PFSK-1 (cell line): ENCODE results near the gene GNAS.

Experiments used
- FOXP2 ChIP-seq: optimal IDR thresholded peaks from 2 replicates; pipeline ENCODE3; 2011; ENCODE audit warnings: borderline replicate concordance, control low read depth, inconsistent platforms; ENCODE audit not compliant: insufficient read depth; ENCODE audit errors: extremely low read length, extremely low read depth
- POLR2AphosphoS5 ChIP-seq: IDR thresholded peaks from 2 replicates; pipeline ENCODE4 v1.6.1; 2012; ENCODE audit warnings: low read depth, mild to moderate bottlenecking, control low read depth, low read length, moderate library complexity
- TAF1 ChIP-seq: IDR thresholded peaks from 2 replicates; pipeline ENCODE4 v1.6.1; 2012; ENCODE audit warnings: low read length, control low read depth, borderline replicate concordance; ENCODE audit not compliant: insufficient read depth

DNA sequence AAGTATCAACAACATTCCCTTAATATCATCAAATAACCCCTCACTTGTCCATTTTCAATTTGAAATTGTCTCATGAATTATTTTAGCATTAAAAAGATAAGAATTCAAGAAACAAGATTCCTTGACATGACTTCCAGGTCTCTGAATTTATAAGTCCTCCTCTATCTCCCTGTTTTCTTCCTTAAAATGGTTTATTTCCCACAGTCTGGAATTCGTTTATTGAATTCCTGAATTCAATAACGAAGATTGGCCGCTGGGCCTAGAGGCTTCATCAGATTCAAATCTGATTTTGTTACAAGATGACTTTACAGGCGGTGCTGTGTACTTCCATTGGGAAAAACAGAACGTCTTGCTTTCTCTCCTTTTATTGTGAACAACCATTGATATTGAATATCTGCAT lies 79.7 kb downstream of the GNAS start:
- TF ChIP-seq FOXP2, result no peak
- TF ChIP-seq POLR2AphosphoS5, result no peak
- no peak for TF ChIP-seq TAF1
